Lung (tissue), 12 donors: ENCODE data around the gene ZSCAN16. TPM values are rescaled to one million over a fixed set of nuclear protein-coding genes. Genes with fewer than 3 reads are reported as not detected.
"Not testable (repeated sequence)": the region's sequence is repeated elsewhere in the genome, so short reads cannot be mapped to it uniquely, and the experiment has no call there.

Source experiments
- ATAC-seq: fragments of 200-7000 bp; cut with Tn5 transposase; one replicate; pipeline ENCODE4 v1.9.1; 2020; ENCODE audit warnings: moderate number of reproducible peaks; ENCODE audit not compliant: insufficient read depth, low FRiP score
- DNase-seq, 3 donors: peaks; one replicate each; pipeline ENCODE4 v3.0.0-alpha.2; 2013 to 2017
- H3K27ac ChIP-seq, 2 donors: one replicate each; pipeline ENCODE4 v1.5.1; 2013; ENCODE audit warnings: mild to moderate bottlenecking in 2 of 2, moderate library complexity in 2 of 2, control low read depth in 1 of 2, inconsistent platforms in 1 of 2, low read depth in 1 of 2, low read length in 1 of 2
- H3K27me3 ChIP-seq, 3 donors: one replicate each; pipeline ENCODE4 v1.5.1; 2013; ENCODE audit warnings: low read length in 2 of 3; ENCODE audit not compliant: control insufficient read depth in 3 of 3, insufficient read depth in 3 of 3
- H3K36me3 ChIP-seq, 4 donors: one replicate each; pipeline ENCODE4 v1.5.1; 2013; ENCODE audit warnings: low read length in 4 of 4, mild to moderate bottlenecking in 1 of 4, moderate library complexity in 1 of 4; ENCODE audit not compliant: control insufficient read depth in 4 of 4, insufficient read depth in 4 of 4
- H3K4me1 ChIP-seq, 5 donors: one replicate each; pipeline ENCODE4 v1.5.1; 2013; ENCODE audit warnings: low read length in 5 of 5, mild to moderate bottlenecking in 2 of 5, moderate library complexity in 1 of 5; ENCODE audit not compliant: control insufficient read depth in 5 of 5, insufficient read depth in 5 of 5
- H3K4me3 ChIP-seq: one replicate; pipeline ENCODE4 v1.5.1; 2013; ENCODE audit warnings: mild to moderate bottlenecking, control low read depth, moderate library complexity
- H3K9ac ChIP-seq, 2 donors: one replicate each; pipeline ENCODE4 v1.5.1; 2013; ENCODE audit warnings: low read length in 2 of 2, control low read depth in 1 of 2; ENCODE audit not compliant: insufficient read depth in 1 of 2
- H3K9me3 ChIP-seq, 4 donors: one replicate each; pipeline ENCODE4 v1.5.1; 2013; ENCODE audit warnings: low read length in 3 of 4, mild to moderate bottlenecking in 1 of 4, moderate library complexity in 1 of 4; ENCODE audit not compliant: control insufficient read depth in 4 of 4, insufficient read depth in 3 of 4
- WGBS, 2 donors: extraction: QIAGEN DNeasy Blood & Tissue Kit; methylation state at CpG; one replicate each; pipeline ENCODE4 v1.1.7; 2013; 5-methylcytosine and 5-hydroxymethylcytosine counted together
- polyA plus RNA-seq, 2 donors: library from polyadenylated mRNA; stranded (reverse); fragments of 200-250 nt; gene quantifications; one replicate each; pipeline ENCODE4 v1.2.1, GENCODE V29; 2013
- total RNA-seq, 2 donors: library from RNA; depleted of rRNA in 1 of 2; stranded (reverse); fragments of >200 nt in 1 of 2; gene quantifications; one replicate each; pipeline ENCODE4 v1.2.1, GENCODE V29; 2014 to 2021
- TF ChIP-seq, protein P1 (sequence below): IDR thresholded peaks from 2 replicates; pipeline ENCODE4 v1.5.1; 2012; ENCODE audit warnings: mild to moderate bottlenecking; ENCODE audit errors: control extremely low read depth, extremely low read depth
- donor health status: control.
- donor health status: control.
- donor health status: Bipolar disorder and iron deficiency.
- donor health status: healthy.
- donor health status: DM: yes; HTN: yes; CAD: no.

Gene ZSCAN16
- total and polyA plus RNA-seq, 4 donors: 4.5 to 10.2 (median 6.1) TPM

- 94 to 97% methylated on average over 2 of the region's 2 CpGs for WGBS, 2 donors
- H3K27me3 ChIP-seq: no peaks in the 10 kb centered on the region
- TF ChIP-seq, protein P1, sequence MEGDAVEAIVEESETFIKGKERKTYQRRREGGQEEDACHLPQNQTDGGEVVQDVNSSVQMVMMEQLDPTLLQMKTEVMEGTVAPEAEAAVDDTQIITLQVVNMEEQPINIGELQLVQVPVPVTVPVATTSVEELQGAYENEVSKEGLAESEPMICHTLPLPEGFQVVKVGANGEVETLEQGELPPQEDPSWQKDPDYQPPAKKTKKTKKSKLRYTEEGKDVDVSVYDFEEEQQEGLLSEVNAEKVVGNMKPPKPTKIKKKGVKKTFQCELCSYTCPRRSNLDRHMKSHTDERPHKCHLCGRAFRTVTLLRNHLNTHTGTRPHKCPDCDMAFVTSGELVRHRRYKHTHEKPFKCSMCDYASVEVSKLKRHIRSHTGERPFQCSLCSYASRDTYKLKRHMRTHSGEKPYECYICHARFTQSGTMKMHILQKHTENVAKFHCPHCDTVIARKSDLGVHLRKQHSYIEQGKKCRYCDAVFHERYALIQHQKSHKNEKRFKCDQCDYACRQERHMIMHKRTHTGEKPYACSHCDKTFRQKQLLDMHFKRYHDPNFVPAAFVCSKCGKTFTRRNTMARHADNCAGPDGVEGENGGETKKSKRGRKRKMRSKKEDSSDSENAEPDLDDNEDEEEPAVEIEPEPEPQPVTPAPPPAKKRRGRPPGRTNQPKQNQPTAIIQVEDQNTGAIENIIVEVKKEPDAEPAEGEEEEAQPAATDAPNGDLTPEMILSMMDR: no peak
- H3K9ac ChIP-seq: no peak overlapping the region
- no peak overlapping the region for H3K4me3 ChIP-seq
- no peak overlapping the region for H3K27ac ChIP-seq
- no peak for DNase-seq
- ATAC-seq: no peak
- H3K4me1 ChIP-seq: peaks cover 0 to 13% (median 3%) of the 10 kb centered on the region in 5 donors
- H3K9me3 ChIP-seq: no peaks in the 10 kb centered on the region
- H3K36me3 ChIP-seq: peaks cover 5 to 13% (median 9%) of the 10 kb centered on the region in 4 donors
These were observed 2.5 kb upstream of the ZSCAN16 start for GRCh38 chr6:28121876-28122275.

DNA sequence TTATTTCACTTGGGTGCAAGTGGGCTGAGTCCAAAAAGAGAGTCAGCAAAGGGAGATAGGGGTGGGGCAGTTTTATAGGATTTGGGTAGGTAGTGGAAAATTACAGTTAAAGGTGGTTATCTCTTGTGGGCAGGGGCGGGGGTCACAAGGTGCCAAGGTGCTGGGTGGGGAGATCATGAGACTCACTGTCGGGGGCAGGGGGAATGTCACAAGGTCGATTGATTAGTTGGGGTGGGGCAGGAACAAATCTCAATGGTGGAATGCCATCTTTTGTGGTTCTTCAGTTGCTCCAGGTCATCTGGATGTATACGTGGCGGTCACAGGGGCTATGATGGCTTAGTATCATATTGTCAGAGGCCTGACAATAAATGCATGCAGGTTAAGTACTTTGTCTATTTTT is 2.1 kb upstream of the ZSCAN16 start:
- H3K9ac ChIP-seq, H3K27ac ChIP-seq, ATAC-seq, H3K27me3 ChIP-seq, H3K4me3 ChIP-seq, DNase-seq, H3K9me3 ChIP-seq: not testable (repeated sequence)
- Histone ChIP-seq H3K4me1 (peaks cover 0 to 13% (median 3%) of the 10 kb centered on the region in 5 donors), H3K36me3 (peaks cover 5 to 13% (median 9%) of the 10 kb centered on the region in 4 donors)
- WGBS, 2 donors: 93% methylated on average over 5 of the region's 5 CpGs

DNA sequence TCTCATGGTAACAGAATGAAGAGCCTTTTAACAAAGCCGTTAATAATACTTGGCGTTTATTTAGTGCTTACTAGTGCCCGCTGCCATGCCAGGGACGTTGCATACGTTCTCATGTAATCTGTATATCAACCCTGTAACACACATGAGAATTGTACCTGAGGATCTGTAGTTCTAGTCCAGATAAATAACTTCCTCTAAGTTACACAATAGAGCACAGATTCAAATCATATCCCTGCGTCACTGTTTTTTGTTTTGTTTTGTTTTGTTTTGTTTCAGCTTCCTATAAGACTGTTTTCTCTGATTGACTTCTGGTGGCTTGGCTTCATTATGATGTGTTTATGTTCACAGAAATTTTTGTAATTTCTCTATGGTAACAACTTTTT is 553 bp downstream of the ZSCAN16 start:
- peak overlapping the region; percentile 58 to 88 for H3K27ac ChIP-seq
- DNase-seq: no peak
- peaks cover 0 to 13% (median 3%) of the 10 kb centered on the region in 5 donors for H3K4me1 ChIP-seq
- WGBS, 2 donors: 5 to 8% methylated on average over 6 of the region's 6 CpGs
- H3K27me3 ChIP-seq: no peaks in the 10 kb centered on the region
- peaks cover 3 to 23% (median 10%) of the 10 kb centered on the region in 4 donors for H3K36me3 ChIP-seq
- no peak for ATAC-seq
- peak overlapping the region; percentile 65 for H3K4me3 ChIP-seq
- peak overlapping the region in 1 of 2 donors; percentile 89 for H3K9ac ChIP-seq
- H3K9me3 ChIP-seq: no peaks in the 10 kb centered on the region
- TF ChIP-seq, protein P1: no peak

DNA sequence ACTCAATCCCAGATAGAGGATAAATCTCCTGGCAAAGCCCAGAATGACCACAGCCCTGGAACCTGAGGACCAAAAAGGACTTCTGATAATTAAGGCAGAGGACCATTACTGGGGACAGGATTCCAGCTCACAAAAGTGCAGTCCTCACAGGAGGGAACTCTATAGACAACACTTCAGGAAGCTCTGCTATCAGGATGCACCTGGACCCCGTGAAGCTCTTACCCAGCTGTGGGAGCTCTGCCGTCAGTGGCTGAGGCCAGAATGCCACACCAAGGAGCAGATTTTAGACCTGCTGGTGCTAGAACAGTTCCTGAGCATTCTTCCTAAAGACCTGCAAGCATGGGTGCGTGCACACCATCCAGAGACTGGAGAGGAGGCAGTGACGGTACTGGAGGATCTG is 992 bp downstream of the ZSCAN16 start:
- ATAC-seq (no peak), DNase-seq (no peak)
- Histone ChIP-seq H3K27me3 (no peaks in the 10 kb centered on the region), H3K36me3 (peaks cover 3 to 19% (median 9%) of the 10 kb centered on the region in 4 donors), H3K27ac (peak overlapping the region in 1 of 2 donors; percentile 3), H3K9ac (no peak overlapping the region), H3K9me3 (no peaks in the 10 kb centered on the region), H3K4me3 (no peak overlapping the region), H3K4me1 (peaks cover 0 to 13% (median 3%) of the 10 kb centered on the region in 5 donors)
- WGBS, 2 donors: 63 to 69% methylated on average over 4 of the region's 4 CpGs
- TF ChIP-seq, protein P1: no peak
